Measurements from ENCODE around the gene CLIP4.

Gene CLIP4

DNA sequence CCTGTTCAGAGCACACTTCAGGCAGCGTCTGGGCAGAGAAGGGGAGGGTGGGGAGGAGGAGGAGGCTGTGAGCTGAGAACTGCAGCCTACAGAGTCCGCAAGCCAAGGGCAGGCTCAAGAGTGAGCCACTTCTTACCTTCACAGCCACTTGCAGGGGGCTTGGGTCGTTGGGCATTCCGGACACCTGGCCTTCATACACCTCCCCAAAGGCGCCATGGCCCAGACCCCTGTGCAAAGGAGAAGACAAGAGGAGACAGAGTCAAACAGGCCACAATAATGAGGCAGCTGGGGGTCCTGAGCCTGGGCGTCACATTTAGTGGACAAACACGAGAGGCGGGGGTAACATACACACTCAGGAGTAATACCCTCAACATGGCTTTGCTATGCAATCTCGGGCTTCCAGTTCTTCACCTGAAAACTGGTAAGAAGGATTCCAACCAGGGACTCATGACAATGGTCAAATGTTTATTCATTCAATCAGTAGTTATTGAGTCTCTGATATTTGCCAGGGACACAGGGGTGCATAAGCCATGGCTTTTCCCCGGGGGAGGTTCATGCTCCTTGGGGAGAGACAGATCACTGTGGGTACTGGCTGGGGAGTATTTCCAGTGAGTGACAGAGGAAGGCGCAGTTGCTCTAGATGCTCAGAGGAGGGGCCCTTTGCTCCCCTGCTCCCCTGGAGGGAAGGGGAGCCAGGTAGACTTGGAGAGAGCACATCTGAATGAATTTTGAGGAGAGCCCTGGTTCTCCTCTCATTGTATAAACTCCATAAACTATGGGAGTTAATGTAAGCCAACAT is 107.4 kb downstream of the CLIP4 start:
- DNase-seq (ENCODE audit: low read depth), result no peak
- H3K4me3 ChIP-seq (ENCODE audit: low read depth, low read length), result no peak overlapping the region
- no peak for TF ChIP-seq CTCF (conservative IDR thresholded peaks at IDR 0.05; ENCODE audit: low read depth, low read length)

DNA sequence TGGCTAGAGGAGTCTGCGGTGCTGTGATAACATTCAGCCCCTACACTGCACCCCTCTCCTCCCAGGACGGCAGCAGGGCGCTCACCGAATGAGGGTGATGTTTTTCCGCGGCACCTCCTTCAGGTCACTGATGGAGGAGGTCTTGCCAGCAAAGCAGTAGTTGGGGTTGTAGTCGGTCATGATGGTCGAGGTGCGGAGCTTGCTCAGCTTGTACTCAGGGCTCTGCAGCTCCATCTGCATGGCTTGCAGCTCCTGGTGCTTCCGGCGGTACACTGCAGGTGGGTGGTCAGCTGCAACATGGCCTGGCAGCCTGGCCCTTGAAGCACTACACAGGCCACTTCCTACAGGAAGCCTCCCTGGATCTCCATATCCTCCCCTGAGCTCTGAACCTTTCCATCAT is 108.0 kb downstream of the CLIP4 start:
- no peak overlapping the region for H3K4me3 ChIP-seq (ENCODE audit: low read depth, low read length)
- TF ChIP-seq CTCF (conservative IDR thresholded peaks at IDR 0.05; ENCODE audit: low read depth, low read length), result no peak
- no peak for DNase-seq (ENCODE audit: low read depth)

DNA sequence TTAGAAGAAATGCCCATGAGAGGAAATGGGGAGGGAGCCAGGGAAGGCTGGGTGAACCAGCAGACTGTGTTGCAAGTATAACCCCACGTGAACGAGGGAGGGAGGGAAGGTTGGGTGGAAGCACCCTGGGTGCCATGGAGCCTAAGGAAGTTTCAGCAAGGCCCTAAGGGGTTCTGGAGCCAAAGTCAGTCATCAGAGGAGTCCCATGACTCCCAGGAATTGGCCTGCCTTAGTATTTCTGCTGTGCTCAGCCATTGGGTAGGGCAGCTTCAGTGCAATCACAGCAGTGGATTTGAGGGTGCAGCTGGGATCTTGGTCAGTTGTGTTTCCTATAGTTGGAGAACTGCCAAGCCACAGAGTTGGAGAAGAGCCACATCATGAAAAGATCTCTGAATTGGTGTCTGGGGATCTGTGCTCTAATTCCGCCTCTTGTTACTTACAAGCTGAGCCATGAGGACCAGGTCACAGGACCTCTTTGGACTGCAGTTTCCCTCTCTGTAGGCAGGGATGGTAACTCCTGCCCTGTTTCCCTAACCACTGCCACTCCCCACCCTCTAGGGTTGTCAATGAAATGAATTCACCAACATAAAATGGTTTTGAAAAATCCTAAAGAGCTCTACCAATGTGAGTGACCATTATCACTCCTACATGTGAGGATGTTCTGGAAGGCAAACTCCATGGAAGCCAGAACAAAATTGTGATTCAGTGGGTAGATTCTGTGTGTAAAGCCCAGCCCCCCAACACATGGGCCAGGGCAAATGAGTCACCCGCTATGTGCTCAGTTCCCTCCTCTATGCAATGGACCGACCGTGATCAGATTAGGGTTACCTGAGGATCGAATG is 108.9 kb downstream of the CLIP4 start:
- H3K4me3 ChIP-seq (ENCODE audit: low read depth, low read length), result no peak overlapping the region
- peak; percentile 95 for DNase-seq (ENCODE audit: low read depth)
- TF ChIP-seq CTCF (conservative IDR thresholded peaks at IDR 0.05; ENCODE audit: low read depth, low read length), result no peak

DNA sequence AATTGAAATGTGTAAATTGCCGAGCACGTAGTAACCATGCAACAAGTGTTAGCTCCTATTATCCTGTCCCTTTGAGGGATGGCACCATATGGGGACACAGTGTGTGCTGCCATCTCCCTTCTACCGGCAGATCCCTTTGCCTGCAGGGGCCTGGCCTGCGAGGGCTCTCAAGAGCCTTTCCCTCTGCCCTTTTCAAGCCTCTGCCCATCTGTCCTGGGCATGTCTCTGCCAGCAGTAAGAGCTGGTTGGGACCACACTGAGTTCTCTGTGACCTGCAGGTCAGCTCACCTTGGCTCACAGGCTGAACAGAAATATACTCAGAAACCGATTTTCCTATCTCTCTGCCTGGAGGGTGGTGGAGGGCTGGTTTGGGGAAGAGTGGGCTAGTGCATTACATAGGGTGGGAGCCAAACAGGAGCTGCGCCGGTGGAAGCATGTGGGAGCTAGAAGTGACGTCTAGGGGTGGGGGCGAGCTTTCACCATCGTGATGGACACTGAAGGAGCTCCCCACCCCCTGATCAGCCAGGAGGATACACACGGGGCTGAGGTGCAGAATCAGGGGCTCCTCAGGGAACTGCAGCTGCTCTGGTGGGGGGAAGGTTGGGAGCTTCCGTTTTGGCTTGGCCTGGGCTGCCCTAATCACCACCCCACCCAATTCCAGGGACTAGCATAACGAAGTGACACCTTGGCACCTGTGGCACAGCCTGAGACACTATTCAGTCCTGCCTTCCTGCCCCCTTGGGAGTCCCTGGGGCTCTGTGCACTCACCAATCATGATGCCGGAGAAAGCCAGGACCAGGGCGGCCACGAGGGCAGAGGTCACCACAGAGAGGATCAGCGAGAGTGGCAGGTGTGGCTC is 109.7 kb downstream of the CLIP4 start:
- DNase-seq (ENCODE audit: low read depth), result no peak
- no peak for TF ChIP-seq CTCF (conservative IDR thresholded peaks at IDR 0.05; ENCODE audit: low read depth, low read length)
- no peak overlapping the region for H3K4me3 ChIP-seq (ENCODE audit: low read depth, low read length)

- no peak for TF ChIP-seq CTCF (conservative IDR thresholded peaks at IDR 0.05; ENCODE audit: low read depth, low read length)
- H3K4me3 ChIP-seq (ENCODE audit: low read depth, low read length), result no peak overlapping the region
- no peak for DNase-seq (ENCODE audit: low read depth)
Observed at GRCh38 chr2:29225814-29226213, 110.6 kb downstream of the CLIP4 start.

- DNase-seq (ENCODE audit: low read depth), result no peak
- H3K4me3 ChIP-seq (ENCODE audit: low read depth, low read length), result no peak overlapping the region
- TF ChIP-seq CTCF (conservative IDR thresholded peaks at IDR 0.05; ENCODE audit: low read depth, low read length), result no peak
Observed at GRCh38 chr2:29226375-29226774, 111.2 kb downstream of the CLIP4 start.
